SK-N-SH treated with all-trans-retinoic acid at 6 μM for 48 hours (cell line): ENCODE results near the gene NID1.

Experiments used
- ARNTL ChIP-seq: fragments of 450-650 bp; formaldehyde crosslinking; IDR thresholded peaks from 2 replicates; pipeline ENCODE4 v1.5.0; 2020; ENCODE audit warnings: low read depth, mild to moderate bottlenecking, moderate library complexity, borderline replicate concordance
- BACH2 ChIP-seq: fragments of 250-450 bp; sonication (Bioruptor Pico); IDR thresholded peaks from 2 replicates; pipeline ENCODE4 v1.9.0; 2021; ENCODE audit warnings: mild to moderate bottlenecking, borderline replicate concordance
- CREB5 ChIP-seq: fragments of 250-450 bp; sonication (Bioruptor Pico); IDR thresholded peaks from 2 replicates; pipeline ENCODE4 v1.5.1; 2020; ENCODE audit warnings: low read depth, mild to moderate bottlenecking, moderate library complexity
- POU6F1 ChIP-seq: fragments of 250-450 bp; sonication (Bioruptor Pico); IDR thresholded peaks from 2 replicates; pipeline ENCODE4 v1.8.0; 2021; ENCODE audit warnings: low read depth, mild to moderate bottlenecking, moderate library complexity, borderline replicate concordance
- PPARA ChIP-seq: fragments of 250-450 bp; sonication (Bioruptor Pico); IDR thresholded peaks from 2 replicates; pipeline ENCODE4 v1.5.0; 2020; ENCODE audit warnings: mild to moderate bottlenecking, borderline replicate concordance
- RARB ChIP-seq: fragments of 250-450 bp; sonication (Bioruptor Pico); IDR thresholded peaks from 2 replicates; pipeline ENCODE4 v1.8.0; 2021; ENCODE audit warnings: mild to moderate bottlenecking, moderate library complexity
- SNAI2 ChIP-seq: fragments of 250-450 bp; sonication (Bioruptor Pico); IDR thresholded peaks from 2 replicates; pipeline ENCODE4 v1.5.0; 2020; ENCODE audit warnings: mild to moderate bottlenecking, moderate library complexity
- TSHZ2 ChIP-seq: fragments of 250-450 bp; sonication (Bioruptor Pico); IDR thresholded peaks from 2 replicates; pipeline ENCODE4 v1.5.0; 2020; ENCODE audit warnings: mild to moderate bottlenecking, moderate library complexity
- ZFP30 ChIP-seq: fragments of 450-650 bp; formaldehyde crosslinking; IDR thresholded peaks from 2 replicates; pipeline ENCODE4 v1.5.0; 2022; ENCODE audit warnings: mild to moderate bottlenecking, moderate library complexity
- ZNF70 ChIP-seq: fragments of 450-650 bp; formaldehyde crosslinking; IDR thresholded peaks from 2 replicates; pipeline ENCODE4 v1.5.0; 2020; ENCODE audit warnings: mild to moderate bottlenecking, moderate library complexity

GRCh38 chr1:235968831-235969230 lies 96.1 kb downstream of the NID1 start:
- no peak for TF ChIP-seq CREB5 (CRISPR knock-in tag)
- no peak for TF ChIP-seq TSHZ2 (CRISPR knock-in tag)
- no peak for TF ChIP-seq PPARA (CRISPR knock-in tag)
- TF ChIP-seq BACH2: no peak
- TF ChIP-seq RARB (CRISPR knock-in tag): no peak
- TF ChIP-seq POU6F1: no peak
- TF ChIP-seq SNAI2: no peak
- no peak for TF ChIP-seq ZNF70
- no peak for TF ChIP-seq ZFP30 (CRISPR knock-in tag)
- no peak for TF ChIP-seq ARNTL (CRISPR knock-in tag)
